ENCODE measurements around the gene ZBED1.
"Not testable (repeated sequence)": the region's sequence is repeated elsewhere in the genome, so short reads cannot be mapped to it uniquely, and the experiment has no call there.

ZBED1 gene

DNA sequence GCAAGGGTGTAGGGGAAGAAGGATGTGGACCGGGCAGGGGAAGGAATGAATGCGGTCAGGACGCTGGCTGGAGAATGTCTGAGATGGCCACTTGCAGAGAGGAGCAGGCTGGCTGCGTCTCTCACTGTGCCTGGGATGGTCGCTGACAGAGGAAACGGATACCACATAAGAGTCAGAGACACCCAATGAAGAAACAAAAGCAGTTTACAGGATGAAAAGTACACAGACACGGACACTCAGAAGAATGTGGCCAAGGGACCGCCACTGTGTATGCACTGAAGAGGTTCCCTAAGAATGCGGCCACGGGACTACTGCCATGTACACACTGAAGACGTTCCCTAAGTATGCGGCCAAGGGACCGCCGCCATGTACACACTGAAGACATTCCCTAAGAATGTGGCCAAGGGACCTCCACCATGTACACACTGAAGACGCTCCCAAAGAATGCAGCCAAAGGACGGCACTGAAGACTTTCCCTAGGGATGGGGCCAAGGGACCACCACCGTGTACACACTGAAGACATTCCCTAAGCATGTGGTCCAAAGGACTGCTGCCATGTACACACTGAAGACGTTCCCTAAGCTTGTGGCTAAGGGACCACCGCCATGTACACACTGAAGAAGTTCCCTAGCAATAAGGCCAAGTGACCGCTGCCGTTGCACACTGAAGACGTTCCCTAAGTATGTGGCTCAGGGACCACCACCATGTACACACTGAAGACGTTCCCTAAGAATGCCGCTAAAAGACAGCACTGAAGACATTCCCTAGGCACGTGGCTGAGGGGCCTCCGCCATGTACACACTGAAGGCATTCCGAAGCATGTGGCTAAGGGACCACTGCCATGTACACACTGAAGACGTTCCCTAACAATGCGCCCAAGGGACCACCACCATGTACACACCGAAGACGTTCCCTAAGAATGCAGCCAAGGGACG lies 32.2 kb downstream of the ZBED1 start:
- Histone ChIP-seq H3K9ac (ENCODE audit: low read depth, low read length) (no peak overlapping the region), H3K4me2 (ENCODE audit: low read length) (no peak overlapping the region), H3K27me3 (ENCODE audit: control insufficient read depth, insufficient read depth, low read length) (no peaks in the 10 kb centered on the region), H3K4me1 (ENCODE audit: control insufficient read depth, insufficient read depth, low read length) (no peaks in the 10 kb centered on the region), H3K9me3 (replicated peaks; ENCODE audit: low read length) (no peaks in the 10 kb centered on the region), H3K36me3 (ENCODE audit: insufficient read depth, low read length) (no peaks in the 10 kb centered on the region), H3K4me3 (ENCODE audit: low read length) (no peak overlapping the region)

DNA sequence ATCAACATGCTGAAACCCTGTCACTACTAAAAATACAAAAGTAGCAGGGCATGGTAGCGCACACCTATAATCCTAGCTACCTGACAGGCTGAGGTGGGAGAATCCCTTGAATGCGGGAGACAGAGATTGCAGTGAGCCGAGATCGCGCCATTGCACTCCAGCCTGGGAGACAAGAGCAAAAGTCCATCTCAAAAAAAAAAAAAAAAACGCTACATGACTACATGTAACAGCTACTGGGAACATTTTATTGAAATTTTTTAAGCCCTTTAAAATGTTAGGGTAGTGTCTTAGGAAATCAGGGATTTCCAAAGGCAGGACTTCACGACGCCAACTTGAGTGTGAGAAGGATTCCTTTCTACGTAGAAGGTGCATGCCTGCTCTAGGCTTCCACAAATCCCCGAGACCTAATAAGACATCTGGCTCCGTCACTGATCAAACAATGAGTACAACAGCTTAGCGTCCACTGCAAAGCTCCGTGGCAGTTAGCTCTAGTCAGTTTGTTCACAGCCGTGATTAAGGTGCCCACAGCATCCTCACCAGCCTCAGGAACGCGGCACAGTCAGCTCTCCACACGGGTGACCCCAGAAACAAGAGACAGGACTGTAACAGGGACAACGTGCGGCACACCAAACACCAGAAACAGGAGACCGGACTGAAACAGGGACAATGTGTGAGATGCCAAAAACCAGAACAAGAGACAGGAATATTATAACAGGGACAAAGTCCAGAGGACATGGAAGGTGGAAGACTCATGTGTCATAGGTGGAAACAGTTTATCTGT lies 33.7 kb downstream of the ZBED1 start:
- H3K36me3 ChIP-seq (ENCODE audit: insufficient read depth, low read length), result no peaks in the 10 kb centered on the region
- H3K4me3 ChIP-seq (ENCODE audit: low read length), result no peak overlapping the region
- H3K9me3 ChIP-seq (replicated peaks; ENCODE audit: low read length), result no peaks in the 10 kb centered on the region
- H3K4me2 ChIP-seq (ENCODE audit: low read length), result no peak overlapping the region
- H3K27me3 ChIP-seq (ENCODE audit: control insufficient read depth, insufficient read depth, low read length), result no peaks in the 10 kb centered on the region
- no peak overlapping the region for H3K9ac ChIP-seq (ENCODE audit: low read depth, low read length)
- no peaks in the 10 kb centered on the region for H3K4me1 ChIP-seq (ENCODE audit: control insufficient read depth, insufficient read depth, low read length)

DNA sequence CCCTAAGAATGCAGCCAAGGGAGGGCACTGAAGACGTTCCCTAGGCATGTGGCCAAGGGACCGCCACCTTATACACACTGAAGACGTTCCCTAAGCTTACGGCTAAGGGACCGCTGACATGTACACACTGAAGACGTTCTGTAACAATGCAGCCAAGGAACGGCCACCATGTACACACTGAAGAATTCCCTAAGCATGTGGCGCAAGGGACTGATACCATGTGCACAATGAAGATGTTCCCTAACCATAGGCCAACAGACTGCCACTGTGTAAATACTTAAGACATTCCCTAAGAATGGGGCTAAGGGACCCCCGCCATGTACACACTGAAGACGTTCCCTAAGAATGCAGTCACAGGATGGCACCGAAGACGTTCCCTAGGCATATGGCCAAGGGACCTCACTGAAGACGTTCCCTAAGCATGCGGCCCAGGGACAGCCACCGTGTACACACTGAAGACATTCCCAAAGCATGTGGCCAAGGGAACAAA lies 36.1 kb downstream of the ZBED1 start:
- H3K4me1 ChIP-seq (ENCODE audit: control insufficient read depth, insufficient read depth, low read length), result no peaks in the 10 kb centered on the region
- H3K9ac ChIP-seq (ENCODE audit: low read depth, low read length), result no peak overlapping the region
- no peaks in the 10 kb centered on the region for H3K9me3 ChIP-seq (replicated peaks; ENCODE audit: low read length)
- no peak overlapping the region for H3K4me2 ChIP-seq (ENCODE audit: low read length)
- H3K27me3 ChIP-seq (ENCODE audit: control insufficient read depth, insufficient read depth, low read length), result no peaks in the 10 kb centered on the region
- no peaks in the 10 kb centered on the region for H3K36me3 ChIP-seq (ENCODE audit: insufficient read depth, low read length)
- H3K4me3 ChIP-seq (ENCODE audit: low read length), result no peak overlapping the region

- no peak overlapping the region for H3K4me2 ChIP-seq (ENCODE audit: low read length)
- H3K9me3 ChIP-seq (replicated peaks; ENCODE audit: low read length), result no peaks in the 10 kb centered on the region
- no peaks in the 10 kb centered on the region for H3K4me1 ChIP-seq (ENCODE audit: control insufficient read depth, insufficient read depth, low read length)
- H3K36me3 ChIP-seq (ENCODE audit: insufficient read depth, low read length), result no peaks in the 10 kb centered on the region
- H3K4me3 ChIP-seq (ENCODE audit: low read length), result no peak overlapping the region
- no peak overlapping the region for H3K9ac ChIP-seq (ENCODE audit: low read depth, low read length)
- H3K27me3 ChIP-seq (ENCODE audit: control insufficient read depth, insufficient read depth, low read length), result no peaks in the 10 kb centered on the region
Measured at GRCh38 chrX:2463973-2464676, 36.7 kb downstream of the ZBED1 start.

- H3K9me3 ChIP-seq (replicated peaks; ENCODE audit: low read length); H3K9ac ChIP-seq (ENCODE audit: low read depth, low read length); H3K4me3 ChIP-seq (ENCODE audit: low read length); H3K4me1 ChIP-seq (ENCODE audit: control insufficient read depth, insufficient read depth, low read length); H3K4me2 ChIP-seq (ENCODE audit: low read length); H3K27me3 ChIP-seq (ENCODE audit: control insufficient read depth, insufficient read depth, low read length); H3K36me3 ChIP-seq (ENCODE audit: insufficient read depth, low read length): not testable (repeated sequence)
Measured at GRCh38 chrX:2463481-2463880, 37.3 kb downstream of the ZBED1 start.

- Histone ChIP-seq H3K27me3 (ENCODE audit: control insufficient read depth, insufficient read depth, low read length) (no peaks in the 10 kb centered on the region), H3K9ac (ENCODE audit: low read depth, low read length) (no peak overlapping the region), H3K4me3 (ENCODE audit: low read length) (no peak overlapping the region), H3K4me1 (ENCODE audit: control insufficient read depth, insufficient read depth, low read length) (no peaks in the 10 kb centered on the region), H3K4me2 (ENCODE audit: low read length) (no peak overlapping the region), H3K36me3 (ENCODE audit: insufficient read depth, low read length) (peaks cover 2% of the 10 kb centered on the region), H3K9me3 (replicated peaks; ENCODE audit: low read length) (no peaks in the 10 kb centered on the region)
Measured at GRCh38 chrX:2462780-2463179, 38.0 kb downstream of the ZBED1 start.

- no peak overlapping the region for H3K9ac ChIP-seq (ENCODE audit: low read depth, low read length)
- H3K4me1 ChIP-seq (ENCODE audit: control insufficient read depth, insufficient read depth, low read length), result no peaks in the 10 kb centered on the region
- no peak overlapping the region for H3K4me2 ChIP-seq (ENCODE audit: low read length)
- H3K27me3 ChIP-seq (ENCODE audit: control insufficient read depth, insufficient read depth, low read length), result no peaks in the 10 kb centered on the region
- no peak overlapping the region for H3K4me3 ChIP-seq (ENCODE audit: low read length)
- H3K36me3 ChIP-seq (ENCODE audit: insufficient read depth, low read length), result peaks cover 2% of the 10 kb centered on the region
- H3K9me3 ChIP-seq (replicated peaks; ENCODE audit: low read length), result no peaks in the 10 kb centered on the region
Measured at GRCh38 chrX:2462074-2462473, 38.7 kb downstream of the ZBED1 start.

GRCh38 chrX:2461711-2462016 lies 39.1 kb downstream of the ZBED1 start:
- Histone ChIP-seq H3K9ac (ENCODE audit: low read depth, low read length) (no peak overlapping the region), H3K4me1 (ENCODE audit: control insufficient read depth, insufficient read depth, low read length) (no peaks in the 10 kb centered on the region), H3K36me3 (ENCODE audit: insufficient read depth, low read length) (peaks cover 2% of the 10 kb centered on the region), H3K27me3 (ENCODE audit: control insufficient read depth, insufficient read depth, low read length) (no peaks in the 10 kb centered on the region), H3K4me2 (ENCODE audit: low read length) (no peak overlapping the region), H3K4me3 (ENCODE audit: low read length) (no peak overlapping the region), H3K9me3 (replicated peaks; ENCODE audit: low read length) (no peaks in the 10 kb centered on the region)

- H3K4me3 ChIP-seq (ENCODE audit: low read length); H3K9me3 ChIP-seq (replicated peaks; ENCODE audit: low read length); H3K36me3 ChIP-seq (ENCODE audit: insufficient read depth, low read length); H3K27me3 ChIP-seq (ENCODE audit: control insufficient read depth, insufficient read depth, low read length); H3K4me1 ChIP-seq (ENCODE audit: control insufficient read depth, insufficient read depth, low read length); H3K4me2 ChIP-seq (ENCODE audit: low read length); H3K9ac ChIP-seq (ENCODE audit: low read depth, low read length): not testable (repeated sequence)
Measured at GRCh38 chrX:2460821-2461710, 39.7 kb downstream of the ZBED1 start.

- H3K27me3 ChIP-seq (ENCODE audit: control insufficient read depth, insufficient read depth, low read length); H3K4me2 ChIP-seq (ENCODE audit: low read length); H3K4me3 ChIP-seq (ENCODE audit: low read length); H3K9ac ChIP-seq (ENCODE audit: low read depth, low read length); H3K4me1 ChIP-seq (ENCODE audit: control insufficient read depth, insufficient read depth, low read length); H3K9me3 ChIP-seq (replicated peaks; ENCODE audit: low read length); H3K36me3 ChIP-seq (ENCODE audit: insufficient read depth, low read length): not testable (repeated sequence)
Measured at GRCh38 chrX:2460048-2460447, 40.7 kb downstream of the ZBED1 start.

DNA sequence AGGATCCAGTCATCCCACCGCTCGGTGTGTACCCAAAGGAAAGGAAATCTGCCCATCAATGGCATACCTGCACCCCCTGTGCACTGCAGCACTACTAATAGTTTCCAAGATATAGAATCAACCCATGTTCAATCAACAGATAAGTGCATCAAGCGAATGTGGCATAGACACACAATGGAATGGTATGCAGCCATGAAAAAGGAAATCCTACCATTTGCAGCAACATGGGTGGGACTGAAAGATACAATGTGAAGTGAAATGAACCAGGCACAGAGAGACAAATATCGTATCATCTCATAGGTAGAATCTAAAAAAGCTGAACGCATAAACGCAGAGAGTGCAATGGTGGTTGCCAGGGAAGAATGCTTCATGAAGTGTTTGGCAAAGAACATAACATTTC lies 42.5 kb downstream of the ZBED1 start:
- no peaks in the 10 kb centered on the region for H3K27me3 ChIP-seq (ENCODE audit: control insufficient read depth, insufficient read depth, low read length)
- H3K9me3 ChIP-seq (replicated peaks; ENCODE audit: low read length), result no peaks in the 10 kb centered on the region
- no peaks in the 10 kb centered on the region for H3K4me1 ChIP-seq (ENCODE audit: control insufficient read depth, insufficient read depth, low read length)
- H3K4me2 ChIP-seq (ENCODE audit: low read length), result no peak overlapping the region
- no peak overlapping the region for H3K4me3 ChIP-seq (ENCODE audit: low read length)
- no peak overlapping the region for H3K9ac ChIP-seq (ENCODE audit: low read depth, low read length)
- H3K36me3 ChIP-seq (ENCODE audit: insufficient read depth, low read length), result peaks cover 2% of the 10 kb centered on the region

Data from skeletal muscle satellite cell (primary cell).